Smooth muscle cell of the brain vasculature (primary cell): ENCODE data around the gene GRAMD1B.

Source experiments
- DNase-seq: peaks from one replicate; pipeline ENCODE4 v3.0.0-alpha.2; 2012; ENCODE audit warnings: low read depth, low spot score

GRAMD1B gene

GRCh38 chr11:123587559-123587958 lies 157.5 kb downstream of the GRAMD1B start:
- DNase-seq, result no peak

GRCh38 chr11:123588117-123588863 lies 158.2 kb downstream of the GRAMD1B start:
- DNase-seq, result no peak

GRCh38 chr11:123588864-123589262 lies 158.8 kb downstream of the GRAMD1B start:
- no peak for DNase-seq

- DNase-seq, result peak; percentile 21
Observed at GRCh38 chr11:123590296-123590912, 160.3 kb downstream of the GRAMD1B start.

GRCh38 chr11:123593570-123593969 lies 163.5 kb downstream of the GRAMD1B start:
- DNase-seq, result no peak

GRCh38 chr11:123594188-123594901 lies 164.3 kb downstream of the GRAMD1B start:
- no peak for DNase-seq

- DNase-seq, result no peak
Observed at GRCh38 chr11:123594921-123595320, 164.9 kb downstream of the GRAMD1B start.

- DNase-seq, result no peak
Observed at GRCh38 chr11:123597859-123598258, 167.8 kb downstream of the GRAMD1B start.

- no peak for DNase-seq
Observed at GRCh38 chr11:123601136-123601535, 171.1 kb downstream of the GRAMD1B start.

- no peak for DNase-seq
Observed at GRCh38 chr11:123601743-123602142, 171.7 kb downstream of the GRAMD1B start.

GRCh38 chr11:123603666-123604065 lies 173.6 kb downstream of the GRAMD1B start:
- no peak for DNase-seq

- DNase-seq, result no peak
Observed at GRCh38 chr11:123607781-123608180, 177.7 kb downstream of the GRAMD1B start.

GRCh38 chr11:123608371-123608770 lies 178.3 kb downstream of the GRAMD1B start:
- DNase-seq, result no peak

- DNase-seq, result no peak
Observed at GRCh38 chr11:123608945-123609344, 178.9 kb downstream of the GRAMD1B start.

- no peak for DNase-seq
Observed at GRCh38 chr11:123611698-123612097, 181.6 kb downstream of the GRAMD1B start.

- no peak for DNase-seq
Observed at GRCh38 chr11:123616505-123617198, 186.6 kb downstream of the GRAMD1B start.

- no peak for DNase-seq
Observed at GRCh38 chr11:123622576-123622975, 192.5 kb downstream of the GRAMD1B start.

- no peak for DNase-seq
Observed at GRCh38 chr11:123624974-123625373, 194.9 kb downstream of the GRAMD1B start.

- DNase-seq, result no peak
Observed at GRCh38 chr11:123628936-123629683, 199.0 kb downstream of the GRAMD1B start.

GRCh38 chr11:123630126-123630608 lies 200.1 kb downstream of the GRAMD1B start:
- DNase-seq, result no peak

GRCh38 chr11:123640029-123640428 lies 210.0 kb downstream of the GRAMD1B start:
- no peak for DNase-seq
